Brain microvascular endothelial cell (primary cell): ENCODE results near the gene POLR2F.

Experiments
- DNase-seq: peaks from one replicate; pipeline ENCODE4 v3.0.0-alpha.2; 2020
- H3K27ac ChIP-seq: fragments of 250-450 bp; sonication (Bioruptor Pico); 2 replicates; pipeline ENCODE4 v1.5.1; 2020; ENCODE audit warnings: mild to moderate bottlenecking, moderate library complexity
- H3K27me3 ChIP-seq: fragments of 250-450 bp; sonication (Bioruptor Pico); replicated peaks from 2 replicates; pipeline ENCODE4 v1.5.1; 2020; ENCODE audit warnings: mild to moderate bottlenecking
- H3K36me3 ChIP-seq: fragments of 250-450 bp; sonication (Bioruptor Pico); replicated peaks from 2 replicates; pipeline ENCODE4 v1.5.1; 2020; ENCODE audit warnings: mild to moderate bottlenecking
- H3K4me3 ChIP-seq: 2 replicates; pipeline ENCODE4 v1.5.1; 2011; ENCODE audit warnings: low read depth, mild to moderate bottlenecking, control low read depth, low read length, moderate library complexity
- CTCF ChIP-seq: IDR thresholded peaks from 2 replicates; pipeline ENCODE4 v1.5.1; 2011; ENCODE audit warnings: low read depth, mild to moderate bottlenecking, moderate library complexity, low read length, control low read depth, inconsistent platforms; ENCODE audit errors: missing control alignments
- in situ Hi-C: cut with HindIII; loops from 2 replicates; pipeline ENCODE4 v1.10.0; 2017; ENCODE audit warnings: low sequenced_read_pairs, low pct_ligation_motif_present

POLR2F gene

GRCh38 chr22:37985050-37985585 is 31.6 kb downstream of the POLR2F start:
- H3K4me3 ChIP-seq: no peak overlapping the region
- H3K27ac ChIP-seq: no peak overlapping the region
- TF ChIP-seq CTCF: no peak
- H3K36me3 ChIP-seq: no peaks in the 10 kb centered on the region
- in situ Hi-C loops: no loop called here
- H3K27me3 ChIP-seq: peaks cover 13% of the 10 kb centered on the region
- DNase-seq: no peak

GRCh38 chr22:37985751-37986281 is 32.3 kb downstream of the POLR2F start:
- no peaks in the 10 kb centered on the region for H3K36me3 ChIP-seq
- peaks cover 13% of the 10 kb centered on the region for H3K27me3 ChIP-seq
- no peak for TF ChIP-seq CTCF
- H3K4me3 ChIP-seq: no peak overlapping the region
- no peak for DNase-seq
- no peak overlapping the region for H3K27ac ChIP-seq
- in situ Hi-C loops: no loop called here

GRCh38 chr22:37986371-37986770 is 32.9 kb downstream of the POLR2F start:
- TF ChIP-seq CTCF: no peak
- no peak overlapping the region for H3K4me3 ChIP-seq
- no peak for DNase-seq
- in situ Hi-C loops: no loop called here
- peaks cover 13% of the 10 kb centered on the region for H3K27me3 ChIP-seq
- no peak overlapping the region for H3K27ac ChIP-seq
- no peaks in the 10 kb centered on the region for H3K36me3 ChIP-seq

GRCh38 chr22:37989146-37990045 is 35.9 kb downstream of the POLR2F start:
- no peaks in the 10 kb centered on the region for H3K36me3 ChIP-seq
- no peaks in the 10 kb centered on the region for H3K27me3 ChIP-seq
- H3K4me3 ChIP-seq: no peak overlapping the region
- in situ Hi-C loops: no loop called here
- no peak for DNase-seq
- TF ChIP-seq CTCF: no peak
- H3K27ac ChIP-seq: no peak overlapping the region

GRCh38 chr22:37990301-37990700 is 36.8 kb downstream of the POLR2F start:
- Histone ChIP-seq H3K36me3 (no peaks in the 10 kb centered on the region), H3K27ac (no peak overlapping the region), H3K27me3 (no peaks in the 10 kb centered on the region), H3K4me3 (no peak overlapping the region)
- DNase-seq: no peak
- TF ChIP-seq CTCF: no peak
- in situ Hi-C loops: no loop called here
